T-cell (primary cell): ENCODE measurements around the gene AGT. TPM values are rescaled to one million over a fixed set of nuclear protein-coding genes. Genes with fewer than 3 reads are reported as not detected.

ENCODE experiments used
- ATAC-seq, 4 experiments: fragments of 200-7000 bp in 3 of 4; fragments of 150-1000 bp in 1 of 4; cut with Tn5 transposase; replicated peaks in 1 of 4; 1 replicate in 3 of 4; 2 replicates in 1 of 4; pipeline ENCODE4 v1.10.0; 2021; ENCODE audit warnings: moderate library complexity in 3 of 4, mild to moderate bottlenecking in 2 of 4, moderate number of reproducible peaks in 1 of 4
- CTCF ChIA-PET, 2 donors: fragments of 300-600 bp; sonication (Branson Sonifier 250); formaldehyde crosslinking; loops; one replicate each; lab custom pipeline; 2022; ENCODE audit warnings: antibody characterized with exemption in 2 of 2; lab: Charles Lee
- POLR2A ChIA-PET, 2 donors: fragments of 300-600 bp; sonication (Branson Sonifier 250); formaldehyde crosslinking; loops; one replicate each; lab custom pipeline; 2022; ENCODE audit warnings: antibody characterized with exemption in 2 of 2; lab: Charles Lee
- DNase-seq, 35 experiments: peaks; one replicate each; pipeline versions ENCODE4 v3.0.0 to v3.0.0-alpha.2; 2013 to 2023
- H3K27ac ChIP-seq: one replicate; pipeline ENCODE4 v1.5.1; 2013; ENCODE audit warnings: low read length
- H3K27me3 ChIP-seq, 2 experiments: replicated peaks in 1 of 2; 1 replicate in 1 of 2; 2 replicates in 1 of 2; pipeline versions ENCODE4 v1.6.1 to v1.7.0; 2013; ENCODE audit warnings: low read length in 1 of 2, mixed read lengths in 1 of 2; ENCODE audit not compliant: control insufficient read depth in 2 of 2, insufficient read depth in 2 of 2; ENCODE audit errors: extremely low read depth in 1 of 2
- H3K36me3 ChIP-seq, 2 donors: 1 replicate in 1 of 2; 2 replicates in 1 of 2; pipeline versions ENCODE4 v1.6.1 to v1.7.0; 2013; ENCODE audit warnings: low read length in 1 of 2; ENCODE audit not compliant: control insufficient read depth in 2 of 2, insufficient read depth in 1 of 2; ENCODE audit errors: extremely low read depth in 1 of 2
- H3K4me1 ChIP-seq, 2 experiments: 1 replicate in 1 of 2; 2 replicates in 1 of 2; pipeline versions ENCODE4 v1.6.1 to v1.7.0; 2013; ENCODE audit warnings: low read length in 2 of 2, mixed read lengths in 1 of 2; ENCODE audit not compliant: insufficient read depth in 2 of 2, control insufficient read depth in 1 of 2; ENCODE audit errors: extremely low read depth in 1 of 2
- H3K4me3 ChIP-seq, 2 donors: 1 replicate in 1 of 2; 2 replicates in 1 of 2; pipeline versions ENCODE4 v1.5.1 to v1.7.0; 2013; ENCODE audit warnings: mild to moderate bottlenecking in 2 of 2, low read length in 1 of 2, moderate library complexity in 1 of 2; ENCODE audit not compliant: control insufficient read depth in 1 of 2; ENCODE audit errors: extremely low read depth in 1 of 2
- H3K9me3 ChIP-seq: 2 replicates; pipeline ENCODE4 v1.7.0; 2013
- H3K27ac Mint-ChIP-seq, 2 donors: one replicate each; pipeline ENCODE4 v1.8.0; 2020 to 2021; ENCODE audit warnings: mild to moderate bottlenecking in 2 of 2, mixed read lengths in 2 of 2
- H3K27me3 Mint-ChIP-seq, 2 donors: one replicate each; pipeline ENCODE4 v1.8.0; 2021 to 2022; ENCODE audit warnings: mixed read lengths in 2 of 2
- H3K36me3 Mint-ChIP-seq: one replicate; pipeline ENCODE4 v1.8.0; 2021; ENCODE audit warnings: mixed read lengths
- H3K4me1 Mint-ChIP-seq, 3 donors: one replicate each; pipeline ENCODE4 v1.8.0; 2020 to 2022; ENCODE audit warnings: mixed read lengths in 3 of 3, mild to moderate bottlenecking in 1 of 3
- H3K4me3 Mint-ChIP-seq, 3 donors: one replicate each; pipeline ENCODE4 v1.8.0; 2020 to 2022; ENCODE audit warnings: mild to moderate bottlenecking in 3 of 3, mixed read lengths in 3 of 3, moderate library complexity in 3 of 3
- H3K9me3 Mint-ChIP-seq, 3 donors: one replicate each; pipeline ENCODE4 v1.8.0; 2020 to 2022; ENCODE audit warnings: mixed read lengths in 3 of 3
- WGBS: methylation state at CpG from one replicate; pipeline ENCODE4 v1.1.5; 2013; ENCODE audit warnings: missing lambda C conversion rate; ENCODE audit not compliant: insufficient coverage; 5-methylcytosine and 5-hydroxymethylcytosine counted together
- total RNA-seq, 35 experiments: library from RNA in 6 of 35; stranded (reverse) in 6 of 35; fragments of 120-200 nt in 1 of 35; gene quantifications; one replicate each; pipeline versions ENCODE4 v1.2.1 to v1.2.4 and lab custom pipeline; 2013 to 2026

The AGT gene
- total RNA-seq, 5 donors from 2014 or later (not counting 1 experiment from before 2014, with no cell fraction given): 0.92 to 1.5 (median 1.2) TPM; not detected in 2

- ChIA-PET CTCF (no interaction called here), POLR2A (no interaction called here)
- Mint-ChIP-seq H3K36me3 (no peaks in the 10 kb centered on the region), H3K9me3 (no peaks in the 10 kb centered on the region), H3K27ac (no peak overlapping the region), H3K4me1 (no peaks in the 10 kb centered on the region), H3K27me3 (peaks cover 0 to 14% of the 10 kb centered on the region in 2 donors), H3K4me3 (no peak overlapping the region)
- ATAC-seq: no peak
- Histone ChIP-seq H3K27me3 (peaks cover 0 to 28% of the 10 kb centered on the region in 2 experiments), H3K36me3 (no peaks in the 10 kb centered on the region), H3K9me3 (no peaks in the 10 kb centered on the region), H3K4me3 (no peak overlapping the region), H3K4me1 (no peaks in the 10 kb centered on the region), H3K27ac (no peak overlapping the region)
- DNase-seq: no peak
- WGBS: no CpG with 5 or more reads among the region's 5 CpGs
Measured at GRCh38 chr1:230750576-230750975, 36.7 kb upstream of the AGT start.

GRCh38 chr1:230749635-230750034 is 35.7 kb upstream of the AGT start:
- no peak overlapping the region for H3K4me3 Mint-ChIP-seq
- H3K27ac ChIP-seq: no peak overlapping the region
- no peak overlapping the region for H3K4me3 ChIP-seq
- H3K9me3 ChIP-seq: no peaks in the 10 kb centered on the region
- ATAC-seq (no peak), DNase-seq (no peak)
- no peaks in the 10 kb centered on the region for H3K36me3 ChIP-seq
- H3K27ac Mint-ChIP-seq: no peak overlapping the region
- 49% methylated on average over 2 of the region's 3 CpGs for WGBS
- no peaks in the 10 kb centered on the region for H3K4me1 ChIP-seq
- H3K9me3 Mint-ChIP-seq: no peaks in the 10 kb centered on the region
- H3K27me3 Mint-ChIP-seq: peaks cover 0 to 15% of the 10 kb centered on the region in 2 donors
- ChIA-PET CTCF (no interaction called here), POLR2A (no interaction called here)
- H3K36me3 Mint-ChIP-seq: no peaks in the 10 kb centered on the region
- H3K4me1 Mint-ChIP-seq: no peaks in the 10 kb centered on the region
- H3K27me3 ChIP-seq: peaks cover 0 to 22% of the 10 kb centered on the region in 2 experiments

GRCh38 chr1:230749150-230749549 is 35.2 kb upstream of the AGT start:
- no peak overlapping the region for H3K4me3 ChIP-seq
- no peaks in the 10 kb centered on the region for H3K9me3 ChIP-seq
- ChIA-PET CTCF (no interaction called here), POLR2A (no interaction called here)
- H3K27me3 ChIP-seq: peaks cover 0 to 22% of the 10 kb centered on the region in 2 experiments
- peaks cover 0 to 15% of the 10 kb centered on the region in 2 donors for H3K27me3 Mint-ChIP-seq
- H3K36me3 ChIP-seq: no peaks in the 10 kb centered on the region
- H3K36me3 Mint-ChIP-seq: no peaks in the 10 kb centered on the region
- no peak overlapping the region for H3K4me3 Mint-ChIP-seq
- H3K4me1 ChIP-seq: no peaks in the 10 kb centered on the region
- no peak for DNase-seq
- H3K27ac Mint-ChIP-seq: no peak overlapping the region
- no peak for ATAC-seq
- WGBS: 94% methylated on average over 9 of the region's 12 CpGs
- no peak overlapping the region for H3K27ac ChIP-seq
- H3K9me3 Mint-ChIP-seq: no peaks in the 10 kb centered on the region
- H3K4me1 Mint-ChIP-seq: no peaks in the 10 kb centered on the region

- DNase-seq: no peak
- H3K9me3 Mint-ChIP-seq: no peaks in the 10 kb centered on the region
- no peak overlapping the region for H3K27ac Mint-ChIP-seq
- H3K36me3 Mint-ChIP-seq: no peaks in the 10 kb centered on the region
- no peak overlapping the region for H3K4me3 Mint-ChIP-seq
- ChIA-PET POLR2A (no interaction called here), CTCF (no interaction called here)
- Histone ChIP-seq H3K27me3 (peaks cover 0 to 22% of the 10 kb centered on the region in 2 experiments), H3K4me3 (no peak overlapping the region), H3K36me3 (no peaks in the 10 kb centered on the region), H3K9me3 (no peaks in the 10 kb centered on the region), H3K27ac (no peak overlapping the region), H3K4me1 (no peaks in the 10 kb centered on the region)
- ATAC-seq: no peak
- H3K27me3 Mint-ChIP-seq: peaks cover 0 to 15% of the 10 kb centered on the region in 2 donors
- whole genome bisulfite sequencing: 87% methylated on average over 11 of the region's 16 CpGs
- no peaks in the 10 kb centered on the region for H3K4me1 Mint-ChIP-seq
Measured at GRCh38 chr1:230747890-230748800, 34.2 kb upstream of the AGT start.

- DNase-seq (no peak), ATAC-seq (no peak)
- H3K4me3 Mint-ChIP-seq: no peak within 1 kb of the TSS
- Histone ChIP-seq H3K9me3 (no peaks in the 10 kb centered on the region), H3K36me3 (no peaks in the 10 kb centered on the region), H3K4me3 (no peak within 1 kb of the TSS), H3K27me3 (peaks cover 0 to 22% of the 10 kb centered on the region in 2 experiments), H3K27ac (no peak within 1 kb of the TSS), H3K4me1 (no peaks in the 10 kb centered on the region)
- H3K9me3 Mint-ChIP-seq: no peaks in the 10 kb centered on the region
- no peak within 1 kb of the TSS for H3K27ac Mint-ChIP-seq
- ChIA-PET CTCF (no interaction called here), POLR2A (no interaction called here)
- H3K36me3 Mint-ChIP-seq: no peaks in the 10 kb centered on the region
- H3K4me1 Mint-ChIP-seq: no peaks in the 10 kb centered on the region
- 56% methylated on average over 9 of the region's 14 CpGs for WGBS
- H3K27me3 Mint-ChIP-seq: peaks cover 0 to 15% of the 10 kb centered on the region in 2 donors
Measured at GRCh38 chr1:230747127-230747730, 33.3 kb upstream of the AGT start, which contains the start of gene CAPN9. Gene CAPN9, plus strand, starts transcription at chr1:230747388. Its CDS starts 109 bp downstream, at chr1:230747497.

GRCh38 chr1:230746617-230747016 is 32.7 kb upstream of the AGT start:
- H3K36me3 ChIP-seq: no peaks in the 10 kb centered on the region
- WGBS: 88% methylated on average over 2 of the region's 4 CpGs
- ATAC-seq: no peak
- H3K27me3 ChIP-seq: peaks cover 0 to 22% of the 10 kb centered on the region in 2 experiments
- H3K4me3 Mint-ChIP-seq: no peak overlapping the region
- no peak for DNase-seq
- H3K36me3 Mint-ChIP-seq: no peaks in the 10 kb centered on the region
- no peak overlapping the region for H3K27ac Mint-ChIP-seq
- H3K9me3 ChIP-seq: no peaks in the 10 kb centered on the region
- peaks cover 0 to 15% of the 10 kb centered on the region in 2 donors for H3K27me3 Mint-ChIP-seq
- no peak overlapping the region for H3K27ac ChIP-seq
- H3K9me3 Mint-ChIP-seq: no peaks in the 10 kb centered on the region
- no peaks in the 10 kb centered on the region for H3K4me1 Mint-ChIP-seq
- no peaks in the 10 kb centered on the region for H3K4me1 ChIP-seq
- ChIA-PET CTCF (no interaction called here), POLR2A (no interaction called here)
- H3K4me3 ChIP-seq: no peak overlapping the region
